HS-5 (cell line): ENCODE measurements around the gene KARS1.
A peak's percentile ranks its signal among the peaks of the same experiment; 100 is the strongest.
"Not testable (repeated sequence)": the region's sequence is repeated elsewhere in the genome, so short reads cannot be mapped to it uniquely, and the experiment has no call there.

ENCODE experiments used
- DNase-seq: peaks from one replicate; pipeline ENCODE4 v3.0.0-alpha.2; 2012; ENCODE audit warnings: low read depth

Gene KARS1

GRCh38 chr16:75624921-75625334 lies 22.5 kb downstream of the KARS1 start:
- peak; percentile 48 for DNase-seq

DNA sequence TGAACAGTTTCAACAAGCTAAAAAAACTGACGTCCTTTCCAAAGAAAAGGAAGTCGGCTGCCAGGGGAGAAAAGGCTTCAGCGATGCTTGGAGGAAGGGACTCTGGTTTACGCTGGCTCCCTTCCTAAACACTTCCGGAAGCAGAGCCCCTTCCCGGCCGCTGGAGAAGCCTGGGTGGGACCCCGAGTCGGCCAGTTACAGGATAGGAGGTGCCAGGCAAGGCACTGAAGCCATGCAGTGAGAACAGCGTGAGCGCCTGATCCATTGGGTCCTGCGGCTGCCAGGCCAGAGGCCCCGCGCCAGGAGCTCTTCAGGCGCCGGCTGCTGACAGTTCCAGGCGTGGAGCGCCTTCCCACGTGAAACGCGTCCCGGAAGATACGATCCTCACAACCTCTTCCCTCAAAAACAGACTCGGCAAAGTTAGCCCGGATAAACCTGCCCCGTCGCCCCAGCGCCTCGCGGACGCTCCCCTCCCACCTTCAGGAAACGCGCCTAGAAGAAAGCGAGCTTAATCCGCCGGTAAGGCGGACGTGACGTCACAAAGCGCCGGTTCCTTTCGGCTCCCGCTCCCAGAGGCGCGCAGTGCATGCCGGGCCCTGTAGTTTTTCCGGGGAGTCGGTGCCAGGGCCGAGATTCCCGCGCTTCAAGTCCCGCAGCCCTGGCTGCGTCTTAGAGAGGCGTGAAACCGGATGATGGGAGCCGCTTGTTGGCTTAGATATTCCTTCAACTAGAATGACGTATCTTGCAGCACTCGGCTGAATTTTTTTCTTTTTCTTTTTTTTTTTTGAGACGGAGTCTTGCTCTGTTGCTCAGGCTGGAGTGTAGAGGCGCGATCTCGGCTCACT lies 24.5 kb downstream of the KARS1 start, which contains the start of gene ADAT1:
TSS of gene ADAT1 (minus strand) at position 521 of the 845 bp plus-strand sequence. CDS start 2,482 bp downstream, outside the sequence.
- DNase-seq = peak; percentile 98

- DNase-seq = no peak
Observed at GRCh38 chr16:75621170-75621477, 26.3 kb downstream of the KARS1 start.

DNA sequence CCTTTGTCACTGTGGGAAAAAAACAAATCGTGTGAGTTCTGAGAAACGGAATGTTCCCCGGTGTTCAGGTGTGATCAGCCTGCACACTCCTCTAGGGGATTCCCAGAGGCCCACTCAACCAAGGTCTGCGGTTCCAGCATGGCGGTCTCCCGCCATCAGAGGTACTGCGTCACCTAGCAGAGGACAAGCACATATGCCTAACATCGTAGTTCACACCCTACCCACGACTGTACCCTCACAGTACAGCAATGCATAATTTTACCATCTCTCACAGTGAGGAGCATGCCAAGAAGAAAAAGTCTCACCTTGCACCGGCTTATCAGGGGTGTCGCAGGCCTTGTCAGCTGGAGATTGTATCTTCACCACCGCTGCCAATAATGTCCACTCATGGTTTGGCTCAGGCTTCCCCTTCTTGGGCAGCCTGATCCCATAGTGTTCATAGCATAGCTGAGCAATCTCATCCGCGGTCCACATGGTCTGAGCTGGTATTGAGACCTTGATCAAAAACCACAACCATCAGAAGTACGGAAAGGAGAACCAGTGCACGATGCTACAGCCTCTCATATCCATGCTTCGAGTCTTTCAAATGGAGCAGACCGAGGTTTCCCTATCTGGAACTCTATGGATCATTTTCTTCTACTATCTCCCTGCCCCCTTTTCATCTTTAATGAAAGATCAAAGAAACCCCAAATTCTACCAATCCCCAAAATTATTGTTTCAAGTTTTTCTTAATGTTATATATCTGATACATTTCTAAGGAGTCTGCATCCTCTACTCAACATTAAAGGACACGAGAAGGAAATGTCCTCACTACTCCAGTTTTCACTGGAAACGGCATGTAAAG lies 26.9 kb downstream of the KARS1 start:
- DNase-seq = no peak

DNA sequence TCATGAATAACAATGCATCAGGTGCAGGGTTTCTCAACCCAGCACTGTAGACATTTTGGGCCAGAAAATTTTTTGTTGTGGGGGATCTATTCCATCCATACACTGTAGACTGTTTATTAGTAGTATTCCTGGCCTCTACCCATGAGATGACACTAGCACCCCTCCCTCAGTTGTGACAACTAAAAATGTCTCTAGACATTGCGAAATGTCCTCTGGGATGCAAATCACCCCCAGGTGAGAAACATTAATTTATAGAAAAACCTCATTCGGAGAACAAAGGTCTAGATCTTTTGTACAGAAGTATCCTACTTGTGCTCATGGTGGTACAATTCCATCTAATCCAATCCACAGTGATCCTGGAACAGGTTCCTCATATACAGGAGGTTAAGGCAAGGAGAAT lies 28.7 kb downstream of the KARS1 start:
- no peak for DNase-seq

DNA sequence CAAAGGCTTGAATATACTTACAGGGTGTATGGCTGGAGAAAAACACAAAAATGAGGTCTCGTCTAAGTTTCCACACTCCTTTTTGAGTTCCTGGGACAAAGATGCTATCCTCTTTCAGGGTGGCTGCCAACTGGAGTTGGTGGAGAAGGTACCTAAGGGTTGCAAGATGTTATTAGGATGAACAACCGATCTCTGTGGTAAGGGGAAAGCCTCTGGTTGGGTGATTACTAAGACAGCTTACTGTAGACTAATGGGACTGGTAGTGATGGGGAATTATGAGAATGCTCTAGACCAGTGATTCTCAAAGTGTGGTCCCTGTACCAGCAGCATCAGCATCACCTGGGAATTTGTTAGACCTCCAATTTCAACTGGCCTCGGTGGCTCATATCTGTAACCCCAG lies 30.3 kb downstream of the KARS1 start:
- no peak for DNase-seq

DNA sequence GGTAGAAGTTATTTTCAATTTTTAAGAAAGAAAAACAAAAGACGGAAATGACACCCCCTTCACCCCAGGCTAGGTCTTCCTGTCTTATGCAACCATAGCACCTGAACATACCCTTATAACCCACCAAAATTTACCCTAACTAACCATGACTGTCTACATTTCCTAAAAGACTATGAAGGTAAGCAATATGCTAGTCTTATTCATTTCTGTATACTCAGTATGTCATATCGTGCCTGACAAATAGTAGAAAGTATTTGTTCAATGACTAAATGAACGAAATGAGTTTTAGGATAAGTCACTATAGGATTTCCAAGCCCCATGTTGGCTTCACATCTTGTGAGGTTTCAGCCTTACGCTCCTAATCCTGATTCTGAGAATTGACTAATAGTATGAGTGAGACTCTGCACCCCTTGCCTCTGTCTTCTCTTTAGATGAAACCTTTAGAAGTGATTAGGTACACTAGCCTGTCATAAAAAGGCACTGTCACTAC lies 30.9 kb downstream of the KARS1 start:
- DNase-seq = no peak

- DNase-seq = no peak
Observed at GRCh38 chr16:75615619-75616018, 31.8 kb downstream of the KARS1 start.

- no peak for DNase-seq
Observed at GRCh38 chr16:75614066-75614897, 33.2 kb downstream of the KARS1 start.

DNA sequence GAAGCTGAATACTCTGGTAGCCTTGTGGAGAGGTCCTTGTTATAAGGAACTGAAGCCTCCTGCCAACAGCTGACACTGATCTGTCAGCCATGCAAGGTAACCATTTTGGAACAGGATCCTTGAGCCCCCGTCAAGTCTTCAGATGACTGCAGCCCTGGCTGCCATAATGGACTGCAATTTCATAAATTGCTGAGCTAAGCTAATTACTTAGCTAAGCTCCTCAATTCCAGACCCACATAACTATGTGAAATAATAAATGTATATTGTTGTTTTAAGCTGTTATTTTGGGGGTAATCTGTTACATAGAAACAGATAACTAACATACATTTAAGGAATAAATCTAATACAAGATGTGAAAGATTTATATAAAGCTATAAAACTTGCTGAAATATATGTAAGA lies 41.0 kb downstream of the KARS1 start:
- DNase-seq = no peak

DNA sequence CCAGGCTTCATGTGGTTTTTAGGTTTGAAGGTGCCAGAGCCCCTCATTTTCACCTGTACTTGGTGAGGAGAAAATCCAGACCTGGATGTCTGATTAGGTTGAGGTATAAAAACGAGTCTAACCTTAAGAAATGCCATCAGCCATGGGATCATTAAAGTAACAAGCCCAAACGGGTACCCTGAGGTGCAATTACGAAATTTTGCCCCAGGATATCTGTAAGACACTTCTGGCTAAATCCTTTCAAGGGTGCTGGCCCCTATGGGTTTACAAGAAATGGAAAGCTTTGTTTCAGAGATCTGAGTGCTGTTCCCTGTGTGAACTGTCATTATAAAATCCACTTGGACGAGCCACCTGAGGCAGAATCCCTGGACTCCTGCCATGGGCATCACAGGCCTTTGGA lies 44.2 kb downstream of the KARS1 start:
- DNase-seq = no peak

DNA sequence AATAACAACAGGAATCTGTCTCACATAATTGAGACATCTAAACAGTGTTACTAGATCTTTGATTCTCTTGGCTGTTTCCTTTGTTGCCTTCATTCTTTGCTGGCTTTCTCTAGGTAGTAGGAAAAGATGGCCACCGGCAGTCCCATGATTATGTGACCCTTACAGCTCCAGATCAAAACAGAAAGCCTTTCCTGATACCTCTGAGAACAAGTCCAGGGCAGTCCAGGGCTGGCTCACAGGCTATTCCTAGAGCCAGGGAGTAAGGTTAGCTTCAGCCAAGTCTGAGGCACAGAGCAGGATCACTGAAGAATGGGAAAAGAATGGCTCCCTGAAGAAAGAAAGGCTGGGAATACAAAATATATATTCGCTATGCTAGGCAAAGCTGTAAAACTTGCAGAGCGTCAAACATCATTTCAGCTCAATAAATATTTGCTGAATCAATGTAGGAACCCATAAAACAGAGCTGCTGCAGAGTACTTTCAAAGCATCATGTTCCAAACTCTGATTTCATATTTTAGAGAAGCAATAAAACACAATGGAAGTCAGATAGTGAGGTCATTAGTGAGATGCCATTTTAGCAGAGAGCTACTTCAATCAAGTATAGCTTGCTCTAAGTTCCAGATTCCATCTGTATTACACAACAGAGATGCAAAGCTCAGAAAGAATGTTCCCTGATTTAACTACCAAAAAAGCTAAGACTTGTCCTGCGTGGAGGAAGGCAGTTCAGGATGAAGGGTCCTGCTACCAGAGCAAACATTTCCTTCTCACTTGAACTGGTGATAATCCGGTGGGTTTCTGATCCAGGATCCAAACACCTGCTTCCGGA lies 47.8 kb downstream of the KARS1 start:
- no peak for DNase-seq

DNA sequence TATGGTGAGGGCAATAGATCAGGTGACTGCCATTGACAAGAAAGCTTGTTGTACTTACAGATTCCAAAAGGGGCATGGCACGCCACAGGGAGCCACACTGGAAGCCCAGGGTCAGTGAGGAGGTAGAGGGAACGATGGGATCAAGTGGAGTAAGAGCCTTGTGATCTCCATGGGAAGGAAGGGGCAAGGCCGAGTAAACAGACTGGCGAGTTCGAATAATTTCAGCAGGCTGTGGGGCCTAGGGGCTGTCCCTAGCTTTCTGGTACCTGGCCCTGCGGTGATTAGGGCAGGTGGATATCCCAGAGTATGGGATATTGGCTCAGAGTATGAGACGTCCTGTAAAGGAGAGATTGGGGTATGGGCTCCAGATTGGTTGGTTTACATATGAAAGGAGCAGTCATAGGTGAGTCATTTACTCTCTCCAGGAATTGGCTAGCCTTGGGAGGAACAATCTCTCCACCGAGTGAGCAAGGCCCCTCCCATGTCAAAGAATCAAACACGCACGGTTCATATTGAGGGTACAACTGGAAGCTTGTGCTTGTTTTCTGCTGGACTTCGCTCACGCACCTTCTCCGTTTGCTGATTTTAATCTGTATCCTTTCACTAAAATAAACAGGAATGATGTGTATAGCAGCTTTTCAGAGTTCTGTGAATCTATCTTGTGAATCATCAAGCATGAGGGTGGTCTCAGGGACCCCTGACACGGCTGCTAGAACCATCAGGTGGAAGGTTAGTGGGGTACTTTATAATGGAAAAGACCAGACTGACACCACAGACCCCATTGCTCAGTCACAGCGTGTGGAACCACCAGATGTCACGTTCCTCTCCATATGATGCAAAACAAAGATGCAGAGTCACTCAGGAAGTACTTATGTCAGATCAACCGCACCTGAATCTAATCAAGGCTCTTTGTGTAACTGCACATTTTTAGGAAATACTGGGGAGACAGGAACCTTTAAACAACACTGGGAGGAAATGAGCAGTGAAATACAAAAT lies 53.3 kb downstream of the KARS1 start:
- DNase-seq = peak; percentile 86

DNA sequence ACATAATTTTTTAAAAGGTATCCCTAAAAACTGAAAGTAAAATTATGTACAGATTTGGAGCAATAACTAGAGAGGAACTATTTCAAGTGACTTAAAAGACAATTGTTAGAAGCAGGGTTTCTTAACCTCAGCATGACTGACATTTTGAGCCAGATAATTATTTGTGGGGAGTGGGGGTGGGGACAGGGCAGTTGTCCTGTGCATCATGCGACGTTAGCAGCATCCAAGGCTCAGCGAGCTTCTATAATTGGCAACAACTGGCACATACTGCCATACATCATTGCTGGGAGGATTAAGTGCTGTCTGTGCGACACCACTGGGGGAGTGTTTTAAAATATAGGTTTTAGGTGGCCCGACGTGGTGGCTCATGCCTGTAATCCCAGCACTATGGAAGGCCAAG lies 54.2 kb downstream of the KARS1 start:
- no peak for DNase-seq

DNA sequence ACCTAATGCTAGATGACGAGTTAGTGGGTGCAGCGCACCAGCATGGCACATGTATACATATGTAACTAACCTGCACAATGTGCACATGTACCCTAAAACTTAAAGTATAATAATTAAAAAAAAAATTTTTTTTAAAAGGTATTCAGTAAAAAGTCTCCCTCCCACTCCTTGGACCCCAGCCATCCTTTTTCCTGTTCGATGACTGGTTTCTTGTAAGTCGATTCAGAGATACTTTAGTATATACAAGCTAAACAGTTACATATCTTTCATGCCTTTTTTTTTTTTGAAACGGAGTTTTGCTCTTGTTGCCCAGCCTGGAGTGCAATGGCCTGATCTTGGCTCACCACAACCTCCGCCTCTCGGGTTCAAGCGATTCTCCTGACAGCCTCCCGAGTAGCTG lies 55.5 kb downstream of the KARS1 start:
- DNase-seq = not testable (repeated sequence)

DNA sequence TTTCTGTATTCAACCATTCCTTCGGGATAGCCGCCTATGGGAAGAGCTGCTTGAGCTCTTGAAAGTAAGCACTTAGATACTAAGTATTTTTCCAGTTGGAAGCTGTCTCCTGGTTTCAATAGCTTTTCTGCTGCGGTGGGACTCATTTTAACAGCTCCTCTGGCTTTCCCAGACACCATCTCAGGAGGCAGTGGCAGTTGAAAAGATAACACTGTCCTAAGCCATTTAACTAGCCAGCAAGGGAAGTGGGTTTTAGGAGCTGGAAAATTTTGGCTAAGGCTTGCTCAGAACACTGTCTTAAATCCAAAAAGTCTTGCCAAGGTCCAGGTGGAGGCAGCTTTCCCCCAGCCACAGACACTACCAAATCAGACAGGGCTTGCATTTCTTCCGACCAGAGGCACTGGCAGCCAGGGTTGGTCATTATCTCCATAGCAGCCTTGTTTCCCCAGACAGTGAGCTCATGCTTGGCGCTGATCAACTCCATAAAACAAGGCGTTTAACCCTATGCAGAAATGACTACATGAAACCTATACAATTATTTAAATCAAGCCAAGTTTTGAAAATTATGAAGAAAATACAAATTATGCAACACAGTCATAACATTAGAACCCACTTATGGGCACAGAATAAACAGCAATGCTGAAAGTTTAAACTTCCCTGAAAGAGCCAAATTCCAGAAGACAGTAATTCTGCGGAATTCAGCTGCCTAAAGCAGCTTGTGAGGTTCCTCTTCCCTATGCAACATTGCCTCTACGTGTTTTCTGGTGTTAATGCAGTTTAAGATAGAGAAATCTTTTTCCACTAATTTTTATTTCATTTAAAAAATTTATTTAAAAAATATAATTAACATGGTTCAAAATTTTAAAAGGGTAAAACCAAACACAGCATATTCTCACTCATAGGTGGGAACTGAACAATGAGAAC lies 56.3 kb downstream of the KARS1 start:
- no peak for DNase-seq

- no peak for DNase-seq
Observed at GRCh38 chr16:75589306-75589705, 58.2 kb downstream of the KARS1 start.

- DNase-seq = no peak
Observed at GRCh38 chr16:75588716-75589115, 58.7 kb downstream of the KARS1 start.

GRCh38 chr16:75584108-75584507 lies 63.4 kb downstream of the KARS1 start:
- DNase-seq = no peak
